ENCODE data around the gene SLC39A8. TPM values are rescaled to one million over a fixed set of nuclear protein-coding genes. Genes with fewer than 3 reads are reported as not detected.

Gene SLC39A8
- total RNA-seq, 4 donors from 2014 or later: 15.0 to 24.1 (median 20.2) TPM

DNA sequence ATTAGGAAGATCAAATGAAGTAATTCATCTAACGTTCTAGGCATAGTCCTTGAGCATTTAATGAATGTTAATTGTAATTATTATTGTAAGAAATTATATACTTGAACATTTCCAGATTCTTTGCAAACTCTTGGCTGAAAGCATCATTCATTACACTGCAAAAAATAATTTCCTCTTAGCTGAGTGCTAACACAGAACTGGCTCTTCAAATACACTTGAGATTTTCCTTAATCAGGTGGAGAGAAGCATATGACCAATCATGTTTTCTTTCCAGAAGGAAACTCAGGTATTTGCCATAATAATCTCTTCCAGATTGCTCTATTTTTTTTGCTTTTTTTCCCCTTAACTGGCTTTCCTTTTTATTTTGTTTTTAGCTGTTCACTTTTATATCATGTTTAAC, 42.5 kb downstream of the SLC39A8 start:
- Histone ChIP-seq H3K27ac (no peak overlapping the region), H3K4me1 (peaks cover 3% of the 10 kb centered on the region), H3K9me3 (no peaks in the 10 kb centered on the region), H3K36me3 (no peaks in the 10 kb centered on the region), H3K27me3 (no peaks in the 10 kb centered on the region), H3K4me3 (no peak overlapping the region)
- TF ChIP-seq POLR2A (IDR thresholded peaks at IDR 0.05) (no peak), EP300 (IDR thresholded peaks at IDR 0.05) (no peak), POLR2AphosphoS5 (IDR thresholded peaks at IDR 0.05) (no peak)
- TF ChIP-seq, protein P1, sequence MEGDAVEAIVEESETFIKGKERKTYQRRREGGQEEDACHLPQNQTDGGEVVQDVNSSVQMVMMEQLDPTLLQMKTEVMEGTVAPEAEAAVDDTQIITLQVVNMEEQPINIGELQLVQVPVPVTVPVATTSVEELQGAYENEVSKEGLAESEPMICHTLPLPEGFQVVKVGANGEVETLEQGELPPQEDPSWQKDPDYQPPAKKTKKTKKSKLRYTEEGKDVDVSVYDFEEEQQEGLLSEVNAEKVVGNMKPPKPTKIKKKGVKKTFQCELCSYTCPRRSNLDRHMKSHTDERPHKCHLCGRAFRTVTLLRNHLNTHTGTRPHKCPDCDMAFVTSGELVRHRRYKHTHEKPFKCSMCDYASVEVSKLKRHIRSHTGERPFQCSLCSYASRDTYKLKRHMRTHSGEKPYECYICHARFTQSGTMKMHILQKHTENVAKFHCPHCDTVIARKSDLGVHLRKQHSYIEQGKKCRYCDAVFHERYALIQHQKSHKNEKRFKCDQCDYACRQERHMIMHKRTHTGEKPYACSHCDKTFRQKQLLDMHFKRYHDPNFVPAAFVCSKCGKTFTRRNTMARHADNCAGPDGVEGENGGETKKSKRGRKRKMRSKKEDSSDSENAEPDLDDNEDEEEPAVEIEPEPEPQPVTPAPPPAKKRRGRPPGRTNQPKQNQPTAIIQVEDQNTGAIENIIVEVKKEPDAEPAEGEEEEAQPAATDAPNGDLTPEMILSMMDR (IDR thresholded peaks at IDR 0.05): no peak
- no peak for DNase-seq (ENCODE audit: low spot score in 2 of 2)
- WGBS: 36% methylated on average over 1 of the region's 1 CpG

DNA sequence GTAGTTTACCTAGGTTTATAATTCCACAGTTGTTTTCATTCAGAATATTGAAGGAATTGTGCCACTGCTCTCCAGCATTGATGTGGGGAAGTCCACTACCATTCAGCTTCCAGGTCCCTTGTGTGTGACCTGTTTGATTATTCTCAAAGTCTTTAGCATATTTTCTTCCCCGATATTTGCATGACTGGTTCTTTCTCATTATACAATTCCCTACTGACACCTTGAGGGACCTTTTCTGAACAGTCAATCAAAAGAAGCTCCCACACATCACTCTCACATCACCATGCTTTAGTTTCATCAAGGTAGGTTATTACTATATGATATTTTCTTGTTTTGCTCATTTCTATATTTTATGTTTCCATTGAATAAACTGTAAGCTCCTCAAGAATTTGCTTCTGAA, 44.1 kb downstream of the SLC39A8 start:
- H3K4me3 ChIP-seq: no peak overlapping the region
- H3K4me1 ChIP-seq: no peaks in the 10 kb centered on the region
- H3K36me3 ChIP-seq: no peaks in the 10 kb centered on the region
- H3K9me3 ChIP-seq: no peaks in the 10 kb centered on the region
- no peak for TF ChIP-seq POLR2A (IDR thresholded peaks at IDR 0.05)
- no peak for TF ChIP-seq POLR2AphosphoS5 (IDR thresholded peaks at IDR 0.05)
- TF ChIP-seq EP300 (IDR thresholded peaks at IDR 0.05): no peak
- TF ChIP-seq, protein P1 (IDR thresholded peaks at IDR 0.05): no peak
- WGBS: 90% methylated on average over 1 of the region's 1 CpG
- H3K27ac ChIP-seq: no peak overlapping the region
- no peaks in the 10 kb centered on the region for H3K27me3 ChIP-seq
- no peak for DNase-seq (ENCODE audit: low spot score in 2 of 2)

DNA sequence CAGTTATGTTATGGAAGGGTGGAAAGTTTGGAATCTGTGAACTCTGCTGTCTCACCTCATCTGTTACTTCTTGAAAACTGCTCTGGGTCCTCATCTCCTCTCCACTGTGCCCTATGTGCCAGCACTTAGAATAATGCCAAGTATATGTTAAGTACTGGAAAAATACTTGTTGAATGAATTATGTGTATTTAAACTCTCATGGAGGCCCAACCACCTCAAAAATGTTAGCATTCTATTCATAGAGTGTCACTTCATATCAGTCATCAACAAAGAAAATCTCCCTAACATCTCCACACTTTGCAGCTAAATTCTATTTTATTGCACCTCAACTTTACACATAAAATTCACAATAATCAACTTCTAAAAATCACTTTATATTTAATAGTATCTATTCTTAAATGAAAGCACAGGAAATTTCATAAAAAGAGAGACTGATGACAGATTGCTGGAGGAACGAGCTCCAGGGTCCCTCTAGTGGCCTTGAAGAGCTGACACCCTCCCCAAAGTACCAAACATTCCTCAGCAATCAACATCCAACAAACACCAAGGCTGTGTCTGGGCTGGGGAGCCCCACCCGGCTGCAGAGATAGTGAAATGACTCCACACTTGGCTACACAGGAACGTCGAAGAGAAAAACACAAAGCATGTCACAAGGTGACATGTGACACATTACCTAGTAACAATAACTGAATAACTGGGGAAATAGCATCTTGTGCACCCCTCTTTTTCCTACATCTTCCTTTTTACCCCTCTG, 45.8 kb downstream of the SLC39A8 start:
- no peak for TF ChIP-seq POLR2AphosphoS5 (IDR thresholded peaks at IDR 0.05)
- TF ChIP-seq POLR2A (IDR thresholded peaks at IDR 0.05): no peak
- no peak for TF ChIP-seq EP300 (IDR thresholded peaks at IDR 0.05)
- TF ChIP-seq, protein P1 (IDR thresholded peaks at IDR 0.05): peak in 1 of 2 donors; percentile 56
- no peak overlapping the region for H3K4me3 ChIP-seq
- no peaks in the 10 kb centered on the region for H3K9me3 ChIP-seq
- 14% methylated on average over 4 of the region's 4 CpGs for WGBS
- no peak for DNase-seq (ENCODE audit: low spot score in 2 of 2)
- no peaks in the 10 kb centered on the region for H3K27me3 ChIP-seq
- H3K36me3 ChIP-seq: no peaks in the 10 kb centered on the region
- H3K27ac ChIP-seq: no peak overlapping the region
- no peaks in the 10 kb centered on the region for H3K4me1 ChIP-seq

DNA sequence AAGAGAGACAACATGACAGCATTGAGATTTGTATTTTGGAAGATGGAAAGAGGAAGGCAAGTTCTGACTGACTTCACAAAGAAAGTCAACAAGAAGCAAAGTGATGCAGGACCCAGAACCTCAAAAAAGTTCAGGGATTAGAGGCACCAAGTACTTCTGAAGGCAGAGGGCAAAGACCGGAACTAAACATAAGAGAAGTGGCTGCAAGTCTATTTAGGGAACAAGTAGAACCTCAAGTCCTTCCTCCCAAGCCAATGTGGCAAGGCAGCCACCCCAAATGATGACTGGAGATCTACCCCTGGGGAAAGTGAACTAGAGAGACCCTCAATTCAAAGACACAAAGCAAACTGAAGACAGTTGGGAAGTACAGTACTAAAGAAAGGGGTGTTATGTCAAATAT, 46.6 kb downstream of the SLC39A8 start:
- no peak overlapping the region for H3K27ac ChIP-seq
- H3K4me1 ChIP-seq: no peaks in the 10 kb centered on the region
- no peaks in the 10 kb centered on the region for H3K36me3 ChIP-seq
- H3K27me3 ChIP-seq: no peaks in the 10 kb centered on the region
- 81% methylated on average over 1 of the region's 1 CpG for WGBS
- no peak for DNase-seq (ENCODE audit: low spot score in 2 of 2)
- no peaks in the 10 kb centered on the region for H3K9me3 ChIP-seq
- no peak overlapping the region for H3K4me3 ChIP-seq
- TF ChIP-seq EP300 (IDR thresholded peaks at IDR 0.05): no peak
- TF ChIP-seq POLR2AphosphoS5 (IDR thresholded peaks at IDR 0.05): no peak
- TF ChIP-seq POLR2A (IDR thresholded peaks at IDR 0.05): no peak
- TF ChIP-seq, protein P1 (IDR thresholded peaks at IDR 0.05): no peak

DNA sequence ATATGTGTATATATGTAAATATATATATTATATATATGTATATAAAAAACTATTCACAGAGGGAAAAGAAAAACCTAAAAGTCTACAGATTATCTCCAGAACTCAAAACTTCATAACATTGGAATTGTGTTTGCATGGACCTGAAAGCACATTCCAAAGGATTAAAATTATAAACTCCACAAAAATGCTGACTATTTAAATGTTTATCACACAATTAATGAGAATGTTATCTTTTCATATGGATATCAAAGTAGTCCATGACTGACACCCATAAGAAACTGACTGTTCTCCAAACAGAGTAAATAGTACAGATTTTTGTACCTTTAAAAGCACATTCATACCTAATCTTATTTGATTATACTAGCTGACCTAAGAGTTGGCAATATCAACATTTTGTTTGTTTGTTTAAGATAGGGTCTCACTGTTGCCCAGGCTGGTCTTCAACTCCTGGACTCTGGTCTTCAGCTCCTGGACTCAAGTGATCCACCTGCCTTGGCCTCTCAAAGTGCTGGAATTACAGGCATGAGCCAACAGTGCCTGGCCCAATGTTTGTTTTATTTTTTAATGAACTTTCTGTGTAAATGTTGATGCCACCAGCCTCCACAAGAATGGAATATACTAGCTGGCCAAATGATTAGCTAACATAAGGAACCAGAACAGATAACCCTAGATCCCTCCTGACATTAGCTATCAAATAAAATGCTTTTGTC, 50.0 kb downstream of the SLC39A8 start:
- H3K4me3 ChIP-seq: no peak overlapping the region
- TF ChIP-seq POLR2A (IDR thresholded peaks at IDR 0.05): no peak
- TF ChIP-seq POLR2AphosphoS5 (IDR thresholded peaks at IDR 0.05): no peak
- TF ChIP-seq, protein P1 (IDR thresholded peaks at IDR 0.05): no peak
- no peak for TF ChIP-seq EP300 (IDR thresholded peaks at IDR 0.05)
- no peaks in the 10 kb centered on the region for H3K9me3 ChIP-seq
- H3K27ac ChIP-seq: no peak overlapping the region
- DNase-seq (ENCODE audit: low spot score in 2 of 2): no peak
- H3K27me3 ChIP-seq: no peaks in the 10 kb centered on the region
- H3K36me3 ChIP-seq: no peaks in the 10 kb centered on the region
- no peaks in the 10 kb centered on the region for H3K4me1 ChIP-seq

Measured in suprapubic skin (tissue), 4 donors.